Ramos (cell line): ENCODE measurements around the gene ANKRD23.
"Not testable (repeated sequence)": the region's sequence is repeated elsewhere in the genome, so short reads cannot be mapped to it uniquely, and the experiment has no call there.

Experiments
- in situ Hi-C: fragments of 300-500 bp; cut with MboI; formaldehyde crosslinking; loops from one replicate; pipeline ENCODE4 v1.14.3; 2022; ENCODE audit warnings: low sequenced_read_pairs; ENCODE audit not compliant: unreplicated experiment

ANKRD23 gene

GRCh38 chr2:96843538-96844268 is at the start of gene ANKRD23:
Gene ANKRD23 (minus strand): TSS chr2:96844021. CDS start chr2:96843992, 29 bp downstream.
- in situ Hi-C loops = no loop called here

DNA sequence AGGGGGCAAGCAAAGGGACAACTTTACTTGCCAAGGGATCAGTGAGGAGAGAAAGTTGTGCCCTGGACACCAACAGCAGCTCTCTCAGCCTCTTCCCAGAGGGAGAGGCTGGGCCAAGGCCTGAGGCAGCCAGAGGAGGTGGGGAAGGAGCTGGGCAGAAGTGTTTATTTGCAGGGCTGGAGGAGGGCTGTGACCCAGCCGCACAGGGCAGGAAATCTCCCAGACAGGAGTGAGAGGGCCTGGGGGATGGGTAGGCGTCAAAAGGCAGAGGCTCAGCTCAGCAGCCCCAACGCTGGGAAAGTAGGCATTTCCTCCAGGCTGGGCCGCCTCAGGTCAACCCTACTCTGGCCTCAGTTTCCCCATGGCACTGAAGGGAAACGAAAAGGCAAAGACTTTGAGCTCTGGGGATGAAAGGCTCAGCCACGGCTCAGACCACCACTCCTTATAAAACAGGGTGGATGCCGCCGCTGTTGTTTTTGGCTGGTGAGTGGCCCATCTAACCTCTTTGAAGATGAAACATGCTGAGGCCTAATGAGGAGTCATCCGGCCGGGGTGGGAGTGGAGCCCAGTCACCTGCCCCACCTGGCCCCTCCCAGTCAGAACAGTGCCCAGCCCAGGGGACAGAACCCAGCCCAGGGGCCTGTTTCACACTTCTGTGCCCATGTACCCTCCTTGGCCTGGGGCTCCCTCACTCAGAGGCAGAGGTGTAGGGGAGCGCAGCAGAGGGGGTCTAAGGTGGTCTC is 47.9 kb upstream of the ANKRD23 start:
- in situ Hi-C loops = no loop called here

- in situ Hi-C loops = no loop called here
Measured at GRCh38 chr2:96890726-96891385, 47.0 kb upstream of the ANKRD23 start.

DNA sequence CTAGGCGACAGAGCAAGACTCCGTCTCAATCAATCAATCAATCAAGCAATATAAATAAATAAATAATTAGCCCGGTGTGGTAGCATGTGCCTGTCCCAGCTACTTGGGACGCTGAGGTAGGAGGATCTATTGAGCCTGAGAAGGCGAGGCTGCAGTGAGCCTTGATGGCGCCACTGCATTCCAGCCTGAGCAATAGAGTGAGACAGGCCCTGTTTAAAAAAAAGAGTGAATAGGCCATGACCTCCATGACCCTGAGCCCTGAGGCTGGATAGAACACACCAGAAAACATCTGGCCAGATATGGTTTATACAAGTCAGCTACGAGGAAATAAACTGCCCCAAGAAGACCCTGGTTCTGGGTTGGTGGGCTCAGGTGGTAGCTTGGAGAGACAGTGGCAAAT is 46.4 kb upstream of the ANKRD23 start:
- in situ Hi-C loops = no loop called here

DNA sequence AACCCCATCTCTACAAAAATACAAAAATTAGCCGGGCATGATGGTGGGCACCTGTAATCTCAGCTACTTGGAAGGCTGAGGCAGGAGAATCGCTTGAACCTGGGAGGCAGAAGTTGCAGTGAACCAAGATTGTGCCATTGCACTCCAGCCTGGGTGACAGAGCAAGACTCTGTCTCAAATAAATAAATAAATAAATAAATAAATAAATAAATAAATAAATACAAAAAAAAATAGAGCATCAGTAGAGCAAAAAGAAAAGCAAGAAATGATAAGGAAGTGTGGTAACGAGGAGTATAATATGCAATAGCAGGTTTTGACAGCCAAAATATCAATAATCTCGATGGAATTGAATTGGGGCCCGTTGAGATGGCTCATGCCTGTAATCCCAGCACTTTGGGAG is 45.7 kb upstream of the ANKRD23 start:
- in situ Hi-C loops = not testable (repeated sequence)

DNA sequence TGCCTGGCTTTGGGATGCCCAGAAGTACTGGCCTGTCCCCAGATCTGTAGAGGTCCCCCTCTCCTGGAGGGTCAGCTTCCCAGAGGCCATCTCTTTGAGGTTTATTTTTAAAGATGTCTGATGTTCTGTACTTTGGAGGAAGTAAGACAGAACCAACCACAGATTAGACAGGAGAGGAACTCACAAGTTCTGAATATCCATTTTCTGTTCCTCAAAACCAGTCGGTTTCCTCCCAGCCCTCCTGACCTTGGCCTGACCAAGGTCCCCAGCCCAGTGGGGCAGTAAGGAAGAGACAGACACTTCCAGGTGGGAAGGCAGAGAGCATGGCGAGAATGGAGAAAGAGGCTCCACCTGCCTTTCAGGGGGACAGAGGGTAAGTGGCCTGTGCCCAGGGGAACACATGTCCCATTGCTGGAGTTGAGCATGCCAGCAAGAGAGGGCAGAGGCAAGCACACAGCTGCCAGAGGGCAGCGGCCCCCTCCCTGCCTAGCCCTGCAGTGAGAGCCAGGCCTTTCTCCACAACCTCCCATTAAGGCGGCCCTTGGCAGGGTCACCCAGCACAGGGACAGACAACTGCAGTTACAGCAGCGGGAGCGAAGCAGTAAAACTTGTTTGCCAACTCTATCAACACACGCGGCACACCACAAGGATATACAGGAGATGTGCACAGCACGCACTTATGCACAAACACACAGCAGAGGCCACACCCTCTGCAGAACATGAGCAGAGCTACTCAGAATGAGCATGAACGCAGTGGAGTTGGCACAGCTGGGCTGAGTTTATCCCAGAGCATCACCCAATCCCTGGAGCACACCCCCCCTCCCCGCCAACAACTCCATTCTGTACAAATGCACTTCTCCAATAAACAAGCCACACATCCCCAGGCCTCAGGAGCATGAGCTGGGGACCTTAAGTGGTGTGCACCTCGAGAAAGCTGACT is 44.5 kb upstream of the ANKRD23 start:
- in situ Hi-C loops = no loop called here

DNA sequence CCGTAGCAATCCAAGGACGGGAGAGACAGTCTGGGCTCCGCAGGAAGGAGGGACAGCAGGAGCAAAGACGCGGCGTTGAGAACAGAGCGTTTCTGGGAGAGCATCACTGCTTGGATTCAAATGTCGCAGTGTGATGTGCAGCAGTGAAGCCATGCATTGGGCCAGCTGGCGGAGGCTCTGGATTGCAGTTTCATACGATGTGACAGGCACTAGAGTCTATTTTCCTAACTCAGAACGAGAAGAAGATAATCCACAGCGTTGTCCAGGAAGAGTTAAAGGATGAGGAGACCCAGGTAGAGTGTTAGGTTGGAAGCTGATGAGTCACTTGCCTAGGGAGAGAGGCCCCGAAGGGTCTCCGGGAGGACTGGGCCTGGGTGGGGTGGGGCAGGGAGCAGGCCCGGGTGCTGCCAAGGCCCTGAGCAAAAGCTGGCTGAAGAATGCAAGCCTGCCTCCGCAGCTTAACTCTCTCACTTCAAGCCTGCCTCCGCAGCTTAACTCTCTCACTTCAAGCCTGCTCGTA is 43.7 kb upstream of the ANKRD23 start:
- in situ Hi-C loops = no loop called here

GRCh38 chr2:96885432-96886347 is 41.9 kb upstream of the ANKRD23 start:
- in situ Hi-C loops = no loop called here

DNA sequence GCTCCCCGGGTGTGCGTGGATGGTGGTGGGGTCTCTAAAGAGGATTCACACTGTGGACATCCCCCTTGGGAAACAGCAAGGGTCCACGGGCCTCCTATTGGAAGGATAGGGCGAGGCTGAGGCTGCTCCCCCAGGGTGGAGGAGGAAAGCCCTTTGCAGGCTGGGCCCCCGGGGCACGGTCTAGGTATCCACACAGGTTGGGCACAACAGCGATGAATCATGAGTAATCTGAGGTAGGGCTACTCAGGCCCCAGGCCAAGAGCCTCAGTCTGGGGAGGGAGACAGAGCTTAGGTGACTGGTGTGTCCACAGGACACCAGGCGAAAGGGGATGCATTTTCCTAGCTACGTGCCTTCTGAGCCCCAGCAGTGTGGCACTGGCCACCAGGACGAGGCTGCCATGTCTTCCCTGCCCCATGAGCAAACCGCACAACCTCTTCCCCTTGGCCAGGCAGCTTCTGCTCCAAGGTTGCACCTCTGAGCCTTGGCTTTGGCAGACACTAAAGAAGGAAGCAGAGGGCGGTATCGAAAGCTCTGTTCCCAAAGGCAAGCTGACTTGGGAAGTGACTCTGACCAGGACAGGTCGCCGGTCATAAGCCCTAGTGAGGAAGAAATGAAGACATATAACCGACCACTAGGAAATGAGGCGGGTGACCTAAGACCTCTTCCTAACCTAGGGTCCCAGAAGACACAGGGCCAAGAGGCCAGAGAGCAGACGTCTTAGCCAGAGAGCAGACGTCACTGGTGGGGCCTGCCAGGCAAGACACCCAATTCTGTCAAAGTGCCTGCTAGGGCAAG is 40.7 kb upstream of the ANKRD23 start:
- in situ Hi-C loops = no loop called here

- in situ Hi-C loops = no loop called here
Measured at GRCh38 chr2:96883306-96883705, 39.5 kb upstream of the ANKRD23 start.

DNA sequence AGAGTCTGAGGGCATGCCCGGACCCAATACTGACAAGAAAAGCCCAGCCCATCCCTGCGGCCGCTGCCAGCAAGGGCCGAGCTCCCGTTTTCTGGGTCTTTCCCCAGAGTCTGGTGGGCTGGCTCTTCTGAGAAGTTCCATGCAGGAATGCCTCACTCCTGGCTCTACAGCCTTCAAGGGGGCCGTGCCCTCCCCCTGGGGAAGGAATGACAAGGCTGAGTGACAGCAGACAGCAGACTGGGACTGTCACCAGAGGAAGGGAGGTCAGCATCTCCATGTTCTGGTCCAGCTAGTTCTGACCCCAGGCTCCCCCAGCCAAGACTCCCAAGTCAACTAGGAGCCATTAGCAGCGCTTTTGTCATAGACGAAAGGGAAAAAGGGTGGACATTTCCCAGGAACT is 39.1 kb upstream of the ANKRD23 start:
- in situ Hi-C loops = no loop called here

GRCh38 chr2:96882230-96882629 is 38.4 kb upstream of the ANKRD23 start:
- in situ Hi-C loops = no loop called here

DNA sequence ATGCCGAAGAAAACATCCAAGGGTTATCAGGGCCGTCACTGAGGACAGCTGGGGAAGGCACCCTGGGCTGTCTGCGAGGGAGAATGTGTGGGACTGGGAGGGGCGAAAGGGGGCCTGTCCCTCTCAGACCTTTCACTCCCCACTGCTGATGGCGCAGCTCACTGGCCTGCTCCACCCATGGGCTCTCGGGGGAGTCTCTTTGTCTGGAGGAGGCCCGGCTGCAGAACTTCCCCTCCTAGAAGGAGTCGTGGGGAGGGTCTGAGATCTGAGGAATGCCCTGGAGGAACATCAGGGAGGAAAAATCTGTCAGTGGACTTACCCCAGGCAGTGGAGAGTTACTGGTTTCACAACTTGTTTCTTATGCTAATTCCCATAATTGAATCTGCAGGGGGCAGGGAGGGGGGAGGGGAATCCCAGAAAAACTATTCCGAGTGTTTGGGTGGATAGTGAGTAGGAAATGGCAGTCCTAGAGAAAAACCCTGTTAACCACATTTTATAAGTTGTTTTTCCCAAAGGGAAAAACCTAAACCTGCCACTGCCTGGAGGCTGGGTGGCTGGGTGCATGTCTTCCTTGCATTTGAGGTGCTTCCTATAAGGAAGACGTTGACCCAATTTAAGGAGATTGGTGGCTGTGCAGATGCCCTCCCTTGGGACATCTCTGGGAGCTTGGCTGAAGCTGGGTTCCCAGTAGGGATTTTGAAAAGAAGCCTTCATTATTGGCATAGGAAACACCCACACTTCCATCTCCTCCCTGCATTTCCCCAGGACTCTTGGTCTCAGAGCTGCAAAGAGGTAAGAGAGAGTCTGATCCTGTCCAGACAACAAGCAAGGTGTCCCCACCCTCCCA is 37.8 kb upstream of the ANKRD23 start:
- in situ Hi-C loops = no loop called here

DNA sequence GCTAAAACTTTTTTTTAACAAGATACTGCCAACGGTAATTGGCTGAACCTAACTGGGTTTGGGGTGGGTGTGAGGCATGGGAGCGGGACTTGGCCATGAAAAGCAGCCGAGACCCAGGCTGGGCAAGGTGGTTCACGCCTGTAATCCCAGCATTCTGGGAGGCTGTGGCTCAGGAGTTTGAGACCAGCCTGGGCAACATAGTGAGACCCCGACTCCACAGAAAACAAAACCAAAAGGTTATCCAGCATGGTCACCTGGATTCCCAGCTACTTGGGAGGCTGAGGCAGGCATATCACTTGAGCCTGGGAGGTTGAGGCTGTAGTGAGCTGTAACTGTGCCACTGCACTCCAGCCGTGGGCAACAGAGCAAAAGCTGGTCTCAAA is 37.1 kb upstream of the ANKRD23 start:
- in situ Hi-C loops = no loop called here

GRCh38 chr2:96879545-96880040 is 35.8 kb upstream of the ANKRD23 start:
- in situ Hi-C loops = no loop called here

DNA sequence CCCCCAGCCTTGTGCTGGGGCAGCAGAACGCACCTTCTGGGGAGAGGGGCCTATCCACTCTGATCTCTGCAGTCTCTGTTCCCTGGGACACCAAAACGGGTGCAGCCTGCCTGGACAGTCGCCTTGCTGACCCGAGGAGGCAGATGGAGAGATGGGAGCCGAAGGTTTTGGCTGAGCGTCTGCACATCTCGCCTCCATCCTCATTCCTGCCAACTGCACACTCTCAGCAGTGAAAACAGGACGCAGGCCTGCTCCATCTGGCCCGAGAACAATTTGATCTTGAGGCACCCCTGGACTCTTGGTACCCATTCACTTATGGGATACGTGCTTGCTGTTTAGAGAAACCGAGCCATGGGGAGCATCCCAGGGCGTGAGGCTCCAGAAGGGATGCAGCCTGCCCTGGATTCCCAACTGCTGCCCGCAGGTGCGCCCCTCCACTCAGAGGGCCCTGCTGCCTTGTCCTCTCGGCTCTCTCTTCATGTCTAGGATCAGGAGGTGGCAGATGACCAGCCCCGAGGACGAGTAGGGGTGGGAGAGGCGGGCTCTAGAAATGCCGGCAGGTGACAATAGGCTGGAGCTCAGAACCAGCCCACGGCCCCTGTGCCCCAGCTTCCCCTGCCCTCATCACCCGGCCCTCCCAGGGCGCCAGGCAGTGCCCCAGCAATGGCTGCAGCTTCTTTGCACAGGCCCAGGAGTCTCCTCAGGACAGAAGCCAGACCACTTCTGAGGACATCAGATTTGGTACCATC is 35.1 kb upstream of the ANKRD23 start:
- in situ Hi-C loops = no loop called here
